ENCODE results near the gene HOPX.
"Not testable (repeated sequence)": the region's sequence is repeated elsewhere in the genome, so short reads cannot be mapped to it uniquely, and the experiment has no call there.

HOPX gene, protein sequence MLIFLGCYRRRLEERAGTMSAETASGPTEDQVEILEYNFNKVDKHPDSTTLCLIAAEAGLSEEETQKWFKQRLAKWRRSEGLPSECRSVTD

DNA sequence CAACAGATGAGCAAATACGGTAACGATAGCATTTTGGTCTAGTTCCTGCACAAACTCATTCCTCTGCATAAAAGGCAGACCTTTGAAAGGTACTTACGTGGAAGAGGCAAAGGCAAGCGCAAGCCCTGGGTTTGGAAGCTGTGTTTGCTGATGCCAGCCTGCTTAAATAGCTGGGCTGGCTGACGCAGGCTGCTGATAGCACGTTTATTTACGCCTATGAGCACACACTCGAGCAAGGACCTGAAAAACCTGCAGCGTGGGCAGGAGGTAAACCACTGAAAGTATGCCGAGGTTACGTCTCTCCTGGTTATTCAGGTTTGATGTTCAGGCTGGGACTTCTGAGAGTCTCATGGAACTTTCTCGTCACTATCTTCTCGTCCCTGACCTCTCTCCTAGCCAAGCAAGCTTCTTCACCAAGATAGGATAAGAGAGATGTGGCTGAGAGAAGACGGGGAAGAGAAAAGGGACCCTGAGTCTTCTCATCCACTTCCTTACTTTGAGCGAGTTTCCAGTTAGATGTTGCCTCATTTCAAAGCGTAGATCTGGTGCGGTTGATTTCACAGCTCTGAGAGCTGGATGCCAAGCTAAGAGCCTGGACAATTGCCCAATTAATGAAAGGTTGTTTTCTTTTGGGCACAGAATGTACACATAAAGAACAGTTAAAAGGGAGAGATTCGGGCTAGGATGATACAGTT lies at the start of gene HOPX:
TSS of gene HOPX (minus strand) at position 139 of the 695 bp plus-strand sequence. CDS start 23,480 bp downstream, outside the sequence.
- no peak for DNase-seq (ENCODE audit: low read depth)

DNA sequence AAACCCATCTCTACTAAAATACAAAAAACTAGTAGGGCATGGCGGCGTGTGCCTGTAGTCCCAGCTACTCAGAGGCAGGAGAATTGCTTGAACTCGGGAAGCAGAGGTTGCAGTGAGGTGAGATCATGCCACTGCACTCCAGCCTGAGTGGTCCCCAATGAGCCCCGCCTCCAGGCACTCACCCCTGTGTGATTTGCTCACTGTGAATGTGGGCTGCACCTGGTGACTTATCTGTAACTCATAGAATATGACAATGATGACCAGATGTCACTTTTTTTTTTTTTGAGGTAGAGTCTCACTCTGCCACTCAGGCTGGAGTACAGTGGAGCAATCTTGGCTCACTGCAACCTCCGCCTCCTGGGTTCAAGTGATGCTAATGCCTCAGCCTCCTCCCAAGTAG lies 49.0 kb upstream of the HOPX start:
- DNase-seq (ENCODE audit: low read depth) = no peak

DNA sequence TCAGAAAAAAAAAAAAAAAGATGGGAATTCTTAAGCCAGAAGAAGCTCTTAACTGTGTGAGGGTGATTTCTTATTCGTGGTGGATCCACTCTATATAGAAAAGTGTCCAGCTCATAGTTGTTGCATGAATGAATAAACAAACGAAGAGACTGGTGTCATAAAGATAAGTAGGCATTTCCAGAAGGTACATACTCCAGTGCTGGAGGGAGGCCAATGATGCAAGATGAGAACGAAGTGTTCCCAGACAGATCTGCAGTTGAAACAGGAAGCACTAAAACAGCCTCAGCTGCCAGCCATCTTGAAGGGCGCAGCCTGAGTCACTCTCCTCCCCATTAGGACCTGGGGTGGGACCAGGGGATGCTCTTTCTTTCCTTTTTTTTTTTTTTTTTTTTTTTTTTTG lies 47.4 kb upstream of the HOPX start:
- DNase-seq (ENCODE audit: low read depth) = peak; percentile 66

GRCh38 chr4:56727150-56727549 lies 46.1 kb upstream of the HOPX start:
- DNase-seq (ENCODE audit: low read depth) = no peak

GRCh38 chr4:56726593-56726992 lies 45.5 kb upstream of the HOPX start:
- DNase-seq (ENCODE audit: low read depth) = not testable (repeated sequence)

DNA sequence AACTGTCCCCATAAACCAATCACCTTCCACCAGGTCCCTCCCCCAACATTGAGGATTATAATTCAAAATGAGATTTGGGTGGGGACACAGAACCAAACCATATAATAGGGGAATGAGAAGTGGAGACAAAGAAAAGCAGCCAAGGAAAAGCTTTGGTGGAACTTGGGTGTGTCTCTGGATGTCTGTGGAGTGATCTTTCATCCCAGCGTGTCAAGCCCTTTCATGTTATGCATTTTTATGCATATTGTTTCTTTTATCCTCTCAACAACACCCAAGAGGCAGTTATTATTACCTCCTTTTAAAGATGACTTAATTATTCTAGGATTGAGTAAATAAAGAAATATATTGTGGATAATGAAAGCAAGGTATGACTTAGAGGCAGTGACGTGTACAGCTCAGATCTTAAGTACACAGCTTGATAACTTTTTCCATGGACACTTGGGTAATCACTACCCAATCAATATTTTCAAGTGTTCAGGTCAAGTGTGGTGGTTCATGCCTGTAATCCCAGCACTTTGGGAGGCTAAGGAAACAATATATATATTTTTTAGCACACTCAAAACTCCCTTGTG lies 42.6 kb upstream of the HOPX start:
- no peak for DNase-seq (ENCODE audit: low read depth)

- no peak for DNase-seq (ENCODE audit: low read depth)
These were observed 42.1 kb upstream of the HOPX start for GRCh38 chr4:56723201-56723605.

DNA sequence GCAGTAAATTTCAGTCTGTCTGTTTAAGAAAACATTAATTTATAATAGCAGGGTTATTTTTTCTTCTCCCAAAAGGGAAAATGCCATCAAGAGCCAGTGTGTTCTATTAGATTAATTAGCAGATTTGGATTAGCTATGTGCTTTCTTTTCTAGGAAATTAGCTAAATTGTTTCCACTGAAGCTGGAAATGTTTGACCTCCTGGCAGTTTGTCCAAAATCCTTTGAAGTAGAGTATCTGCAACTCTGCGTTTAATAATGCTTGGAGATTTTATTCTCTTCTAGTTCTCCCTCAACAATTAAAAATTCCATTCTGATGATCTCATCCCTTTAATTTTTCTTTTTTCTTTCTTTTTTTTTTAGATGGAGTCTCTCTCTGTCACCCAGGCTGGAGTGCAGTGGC lies 27.1 kb upstream of the HOPX start:
- DNase-seq (ENCODE audit: low read depth) = no peak

DNA sequence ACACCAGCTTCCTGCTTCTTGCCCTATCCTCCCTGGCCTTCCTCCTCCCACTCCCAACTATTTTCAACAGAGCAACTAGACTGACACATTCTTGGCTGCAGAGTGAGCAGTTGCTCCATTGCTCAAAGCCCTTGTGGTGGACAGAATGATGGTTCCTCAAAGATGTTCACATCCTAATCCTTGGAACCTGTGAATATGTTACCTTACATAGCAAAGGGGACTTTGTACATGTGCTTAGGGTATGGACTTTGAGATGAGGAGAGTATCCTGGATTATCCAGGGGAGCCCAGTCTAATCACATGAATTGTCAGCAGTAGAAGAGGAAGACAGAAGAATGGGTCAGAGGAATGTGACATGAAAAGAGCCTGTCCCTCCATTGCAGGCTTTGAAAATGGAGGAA lies 24.9 kb upstream of the HOPX start:
- no peak for DNase-seq (ENCODE audit: low read depth)

GRCh38 chr4:56705334-56705733 lies 24.2 kb upstream of the HOPX start:
- no peak for DNase-seq (ENCODE audit: low read depth)

GRCh38 chr4:56704089-56704871 lies 23.2 kb upstream of the HOPX start:
- no peak for DNase-seq (ENCODE audit: low read depth)

- no peak for DNase-seq (ENCODE audit: low read depth)
These were observed 22.3 kb upstream of the HOPX start for GRCh38 chr4:56703378-56703777.

GRCh38 chr4:56701644-56702043 lies 20.5 kb upstream of the HOPX start:
- no peak for DNase-seq (ENCODE audit: low read depth)

DNA sequence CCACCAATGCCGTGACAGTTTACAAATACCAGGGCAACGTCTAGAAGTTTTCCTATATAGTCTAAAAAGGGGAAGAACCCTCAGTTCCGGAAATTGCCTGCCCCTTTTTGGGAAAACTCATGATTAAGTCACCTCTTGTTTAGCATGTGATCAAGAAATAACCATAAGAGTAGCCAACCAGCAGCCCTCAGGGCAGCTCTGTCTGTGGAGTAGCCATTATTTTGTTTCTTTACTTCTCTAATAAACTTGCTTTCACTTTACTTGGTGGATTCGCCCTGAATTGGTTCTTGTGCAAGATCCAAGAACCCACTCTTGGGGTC lies 20.0 kb upstream of the HOPX start:
- no peak for DNase-seq (ENCODE audit: low read depth)

DNA sequence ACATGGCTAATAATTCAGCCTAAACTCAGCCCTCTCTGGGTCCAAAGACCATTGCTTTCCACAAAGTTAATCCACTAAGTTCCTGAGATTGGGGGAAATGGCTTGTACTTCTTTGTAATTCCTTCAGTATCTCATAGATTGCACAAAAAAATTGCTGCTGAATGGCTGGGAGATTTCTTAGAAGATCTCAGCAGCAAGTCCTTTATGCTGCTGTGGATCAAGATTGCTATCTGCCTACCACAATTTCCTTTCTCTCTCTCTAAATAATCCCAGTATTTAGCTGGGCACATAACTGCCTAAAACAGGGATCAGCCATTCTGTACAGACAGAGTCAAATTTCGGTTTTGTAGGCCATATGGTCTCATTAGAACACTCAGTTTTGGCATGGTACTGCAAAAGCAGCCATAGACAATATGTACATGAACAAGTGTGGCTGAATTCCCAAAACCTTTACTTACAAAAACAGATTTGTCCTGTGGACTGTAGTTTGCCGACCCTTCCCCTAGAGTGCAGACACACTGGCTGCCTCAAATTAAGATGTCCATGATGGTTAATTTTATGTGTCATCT lies 18.5 kb upstream of the HOPX start:
- DNase-seq (ENCODE audit: low read depth) = no peak

DNA sequence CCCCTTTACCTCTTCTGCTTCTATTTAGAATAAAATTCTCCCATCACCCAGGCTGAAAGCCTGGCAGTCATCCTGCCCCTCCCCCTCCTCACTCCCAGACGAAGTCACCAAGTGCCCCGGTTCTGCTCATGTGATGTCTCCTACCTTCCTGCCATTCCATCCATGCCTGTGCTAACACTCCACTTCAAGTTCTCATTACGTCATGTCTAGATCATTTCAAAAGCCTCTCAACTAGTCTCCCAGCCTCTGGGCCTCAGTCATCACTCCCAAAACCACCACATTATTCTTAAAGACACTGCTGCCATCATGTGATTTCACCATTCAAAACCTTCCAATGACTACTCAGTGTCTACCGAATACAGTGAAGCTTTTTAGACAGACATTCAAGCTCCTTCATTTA lies 17.2 kb upstream of the HOPX start:
- DNase-seq (ENCODE audit: low read depth) = no peak

GRCh38 chr4:56696056-56696455 lies 15.0 kb upstream of the HOPX start:
- DNase-seq (ENCODE audit: low read depth) = no peak

GRCh38 chr4:56693476-56693875 lies 12.4 kb upstream of the HOPX start:
- DNase-seq (ENCODE audit: low read depth) = not testable (repeated sequence)

- no peak for DNase-seq (ENCODE audit: low read depth)
These were observed 11.5 kb upstream of the HOPX start for GRCh38 chr4:56692576-56692975.

DNA sequence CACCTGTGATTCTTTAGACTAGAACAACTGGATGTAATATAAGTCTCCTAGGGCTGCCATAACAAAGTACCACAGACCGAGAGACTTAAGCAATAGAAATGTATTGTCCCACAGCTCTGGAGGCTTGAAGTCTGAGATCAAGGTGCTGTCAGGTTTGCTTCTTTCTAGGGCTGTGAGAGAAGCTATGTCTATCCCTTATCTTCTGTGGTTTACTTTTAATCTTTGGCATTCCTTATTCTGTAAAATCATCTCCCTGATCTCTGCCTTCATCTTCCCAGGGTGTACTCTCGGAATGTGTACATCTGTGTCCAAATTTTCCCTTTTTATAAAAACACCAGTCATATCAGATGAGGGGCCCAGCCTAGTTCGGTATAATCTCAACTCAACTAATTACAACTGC lies 10.3 kb upstream of the HOPX start:
- no peak for DNase-seq (ENCODE audit: low read depth)

- no peak for DNase-seq (ENCODE audit: low read depth)
These were observed 9.3 kb upstream of the HOPX start for GRCh38 chr4:56690393-56690792.

- no peak for DNase-seq (ENCODE audit: low read depth)
These were observed 8.3 kb upstream of the HOPX start for GRCh38 chr4:56689201-56689969.
